Measurements from ENCODE around the gene NUDT3. TPM values are rescaled to one million over a fixed set of nuclear protein-coding genes. Genes with fewer than 3 reads are reported as not detected.
"Not testable (repeated sequence)": the region's sequence is repeated elsewhere in the genome, so short reads cannot be mapped to it uniquely, and the experiment has no call there.

The NUDT3 gene
- total and polyA plus RNA-seq, 4 donors = 9.0 to 38.5 (median 22.8) TPM

- DNase-seq = no peak
- no peaks in the 10 kb centered on the region for H3K36me3 ChIP-seq (ENCODE audit: control insufficient read depth in 4 of 4, insufficient read depth in 4 of 4, low read length in 4 of 4)
- H3K4me1 ChIP-seq (ENCODE audit: control insufficient read depth in 5 of 5, insufficient read depth in 5 of 5, low read length in 5 of 5) = peaks cover 0 to 6% (median 0%) of the 10 kb centered on the region in 5 donors
- ATAC-seq (ENCODE audit: insufficient read depth, low FRiP score) = no peak
- H3K27me3 ChIP-seq (ENCODE audit: control insufficient read depth in 3 of 3, insufficient read depth in 3 of 3, low read length in 2 of 3) = no peaks in the 10 kb centered on the region
- no peak overlapping the region for H3K4me3 ChIP-seq
- TF ChIP-seq CTCF (IDR thresholded peaks at IDR 0.05; ENCODE audit: control extremely low read depth, extremely low read depth) = no peak
- H3K9ac ChIP-seq (ENCODE audit: insufficient read depth in 1 of 2, low read length in 2 of 2) = no peak overlapping the region
- no peaks in the 10 kb centered on the region for H3K9me3 ChIP-seq (ENCODE audit: control insufficient read depth in 4 of 4, insufficient read depth in 3 of 4, low read length in 3 of 4)
- WGBS, 2 donors = 98% methylated on average over 2 of the region's 2 CpGs
- no peak overlapping the region for H3K27ac ChIP-seq (ENCODE audit: low read depth in 1 of 2, low read length in 1 of 2)
Observed at GRCh38 chr6:34267746-34268145, 124.7 kb downstream of the NUDT3 start.

- not testable (repeated sequence) for H3K4me3 ChIP-seq; ATAC-seq (ENCODE audit: insufficient read depth, low FRiP score); H3K36me3 ChIP-seq (ENCODE audit: control insufficient read depth in 4 of 4, insufficient read depth in 4 of 4, low read length in 4 of 4); H3K4me1 ChIP-seq (ENCODE audit: control insufficient read depth in 5 of 5, insufficient read depth in 5 of 5, low read length in 5 of 5); DNase-seq; H3K27me3 ChIP-seq (ENCODE audit: control insufficient read depth in 3 of 3, insufficient read depth in 3 of 3, low read length in 2 of 3); H3K9ac ChIP-seq (ENCODE audit: insufficient read depth in 1 of 2, low read length in 2 of 2); H3K27ac ChIP-seq (ENCODE audit: low read depth in 1 of 2, low read length in 1 of 2); H3K9me3 ChIP-seq (ENCODE audit: control insufficient read depth in 4 of 4, insufficient read depth in 3 of 4, low read length in 3 of 4)
- WGBS, 2 donors = 90 to 95% methylated on average over 23 of the region's 23 CpGs
Observed at GRCh38 chr6:34263484-34263883, 129.0 kb downstream of the NUDT3 start.

DNA sequence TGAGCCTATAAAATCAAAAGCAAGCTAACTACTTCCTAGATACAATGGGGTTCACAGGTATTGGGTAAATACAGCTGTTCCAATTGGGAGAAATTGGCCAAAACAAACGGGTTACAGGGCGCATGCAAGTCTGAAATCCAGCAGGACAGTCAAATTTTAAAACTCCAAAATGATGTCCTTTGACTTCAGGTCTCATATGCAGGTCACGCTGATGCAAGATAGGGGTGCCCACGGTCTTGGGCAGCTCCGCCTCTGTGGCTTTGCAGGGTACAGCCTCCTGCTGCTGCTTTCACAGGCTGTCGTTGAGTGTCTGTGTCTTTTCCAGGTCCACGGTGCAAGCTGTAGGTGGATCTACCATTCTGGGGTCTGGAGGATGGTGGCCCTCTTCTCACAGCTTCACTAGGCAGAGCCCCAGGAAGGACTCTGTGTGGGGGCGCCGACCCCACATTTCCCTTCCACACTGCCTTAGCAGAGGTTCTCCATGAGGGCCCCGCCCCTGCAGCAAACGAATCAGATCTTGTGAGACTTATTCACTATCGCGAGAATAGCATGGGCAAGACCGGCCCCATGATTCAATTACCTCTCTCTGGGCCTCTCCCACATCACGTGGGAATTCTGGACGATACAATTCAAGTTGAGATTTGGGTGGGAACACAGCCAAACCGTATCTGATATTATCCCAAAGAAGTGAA is 131.7 kb downstream of the NUDT3 start:
- DNase-seq (no peak), ATAC-seq (ENCODE audit: insufficient read depth, low FRiP score) (no peak)
- no peaks in the 10 kb centered on the region for H3K4me1 ChIP-seq (ENCODE audit: control insufficient read depth in 5 of 5, insufficient read depth in 5 of 5, low read length in 5 of 5)
- H3K9ac ChIP-seq (ENCODE audit: insufficient read depth in 1 of 2, low read length in 2 of 2) = no peak overlapping the region
- H3K36me3 ChIP-seq (ENCODE audit: control insufficient read depth in 4 of 4, insufficient read depth in 4 of 4, low read length in 4 of 4) = no peaks in the 10 kb centered on the region
- H3K27me3 ChIP-seq (ENCODE audit: control insufficient read depth in 3 of 3, insufficient read depth in 3 of 3, low read length in 2 of 3) = no peaks in the 10 kb centered on the region
- H3K27ac ChIP-seq (ENCODE audit: low read depth in 1 of 2, low read length in 1 of 2) = no peak overlapping the region
- no peak overlapping the region for H3K4me3 ChIP-seq
- H3K9me3 ChIP-seq (ENCODE audit: control insufficient read depth in 4 of 4, insufficient read depth in 3 of 4, low read length in 3 of 4) = no peaks in the 10 kb centered on the region
- WGBS, 2 donors = 77 to 89% methylated on average over 17 of the region's 17 CpGs
- TF ChIP-seq CTCF (IDR thresholded peaks at IDR 0.05; ENCODE audit: control extremely low read depth, extremely low read depth) = no peak

DNA sequence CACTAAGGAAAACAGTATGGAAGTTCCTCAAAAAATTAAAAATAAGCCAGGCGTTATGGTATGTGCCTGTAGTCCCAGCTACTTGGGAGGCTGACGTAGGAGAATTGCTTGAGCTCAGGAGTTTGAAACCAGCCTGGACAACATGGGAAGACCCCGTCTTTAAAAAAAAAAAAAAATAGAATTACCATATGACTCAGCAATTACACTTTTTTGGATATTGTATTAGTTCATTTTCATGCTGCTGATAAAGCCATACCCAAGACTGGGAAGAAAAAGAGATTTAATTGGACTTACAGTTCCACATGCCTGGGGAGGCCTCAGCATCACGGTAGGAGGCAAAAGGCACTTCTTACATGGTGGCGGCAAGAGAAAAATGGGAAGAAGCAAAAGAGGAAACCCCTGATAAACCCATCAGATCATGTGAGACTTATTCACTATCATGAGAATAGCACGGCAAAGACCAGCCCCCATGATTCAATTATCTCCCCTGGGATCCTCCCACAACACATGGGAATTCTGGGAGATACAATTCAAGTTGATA is 132.9 kb downstream of the NUDT3 start:
- no peaks in the 10 kb centered on the region for H3K27me3 ChIP-seq (ENCODE audit: control insufficient read depth in 3 of 3, insufficient read depth in 3 of 3, low read length in 2 of 3)
- no peak for TF ChIP-seq CTCF (IDR thresholded peaks at IDR 0.05; ENCODE audit: control extremely low read depth, extremely low read depth)
- H3K4me1 ChIP-seq (ENCODE audit: control insufficient read depth in 5 of 5, insufficient read depth in 5 of 5, low read length in 5 of 5) = no peaks in the 10 kb centered on the region
- no peaks in the 10 kb centered on the region for H3K9me3 ChIP-seq (ENCODE audit: control insufficient read depth in 4 of 4, insufficient read depth in 3 of 4, low read length in 3 of 4)
- 84 to 88% methylated on average over 6 of the region's 6 CpGs for WGBS, 2 donors
- H3K36me3 ChIP-seq (ENCODE audit: control insufficient read depth in 4 of 4, insufficient read depth in 4 of 4, low read length in 4 of 4) = no peaks in the 10 kb centered on the region
- DNase-seq = no peak
- no peak for ATAC-seq (ENCODE audit: insufficient read depth, low FRiP score)
- no peak overlapping the region for H3K9ac ChIP-seq (ENCODE audit: insufficient read depth in 1 of 2, low read length in 2 of 2)
- H3K4me3 ChIP-seq = no peak overlapping the region
- no peak overlapping the region for H3K27ac ChIP-seq (ENCODE audit: low read depth in 1 of 2, low read length in 1 of 2)

DNA sequence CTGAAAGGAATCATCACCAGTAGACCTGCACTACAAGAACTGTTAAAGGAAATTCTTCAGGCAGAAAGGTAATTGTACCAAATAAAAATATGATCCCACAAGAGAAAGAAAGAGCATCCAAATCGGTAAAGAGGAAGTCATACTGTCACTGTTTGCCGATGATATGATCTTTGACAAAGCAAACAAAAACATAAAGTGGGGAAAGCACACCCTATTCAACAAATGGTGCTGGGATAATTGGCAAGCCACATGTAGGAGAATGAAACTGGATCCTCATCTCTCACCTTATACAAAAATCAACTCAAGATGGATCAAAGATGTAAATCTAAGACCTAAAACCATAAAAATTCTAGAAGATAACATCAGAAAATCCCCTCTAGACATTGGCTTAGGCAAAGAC is 140.1 kb downstream of the NUDT3 start:
- H3K27me3 ChIP-seq (ENCODE audit: control insufficient read depth in 3 of 3, insufficient read depth in 3 of 3, low read length in 2 of 3); H3K27ac ChIP-seq (ENCODE audit: low read depth in 1 of 2, low read length in 1 of 2); ATAC-seq (ENCODE audit: insufficient read depth, low FRiP score); H3K4me3 ChIP-seq; H3K36me3 ChIP-seq (ENCODE audit: control insufficient read depth in 4 of 4, insufficient read depth in 4 of 4, low read length in 4 of 4); H3K9me3 ChIP-seq (ENCODE audit: control insufficient read depth in 4 of 4, insufficient read depth in 3 of 4, low read length in 3 of 4); H3K4me1 ChIP-seq (ENCODE audit: control insufficient read depth in 5 of 5, insufficient read depth in 5 of 5, low read length in 5 of 5); H3K9ac ChIP-seq (ENCODE audit: insufficient read depth in 1 of 2, low read length in 2 of 2); DNase-seq: not testable (repeated sequence)
- 7 to 33% methylated on average over 2 of the region's 2 CpGs for WGBS, 2 donors
